ENCODE measurements around the gene CPTP. TPM values are rescaled to one million over a fixed set of nuclear protein-coding genes. Genes with fewer than 3 reads are reported as not detected.

Gene CPTP
- total RNA-seq, 1 donor from 2014 or later: 20.4 TPM

- Histone ChIP-seq H3K9me3 (no peaks in the 10 kb centered on the region), H3K27ac (no peak overlapping the region), H3K36me3 (peaks cover 28% of the 10 kb centered on the region), H3K27me3 (ENCODE audit: low read depth) (no peaks in the 10 kb centered on the region), H3K4me3 (no peak overlapping the region), H3K4me1 (peaks cover 37% of the 10 kb centered on the region)
- TF ChIP-seq, protein P1, sequence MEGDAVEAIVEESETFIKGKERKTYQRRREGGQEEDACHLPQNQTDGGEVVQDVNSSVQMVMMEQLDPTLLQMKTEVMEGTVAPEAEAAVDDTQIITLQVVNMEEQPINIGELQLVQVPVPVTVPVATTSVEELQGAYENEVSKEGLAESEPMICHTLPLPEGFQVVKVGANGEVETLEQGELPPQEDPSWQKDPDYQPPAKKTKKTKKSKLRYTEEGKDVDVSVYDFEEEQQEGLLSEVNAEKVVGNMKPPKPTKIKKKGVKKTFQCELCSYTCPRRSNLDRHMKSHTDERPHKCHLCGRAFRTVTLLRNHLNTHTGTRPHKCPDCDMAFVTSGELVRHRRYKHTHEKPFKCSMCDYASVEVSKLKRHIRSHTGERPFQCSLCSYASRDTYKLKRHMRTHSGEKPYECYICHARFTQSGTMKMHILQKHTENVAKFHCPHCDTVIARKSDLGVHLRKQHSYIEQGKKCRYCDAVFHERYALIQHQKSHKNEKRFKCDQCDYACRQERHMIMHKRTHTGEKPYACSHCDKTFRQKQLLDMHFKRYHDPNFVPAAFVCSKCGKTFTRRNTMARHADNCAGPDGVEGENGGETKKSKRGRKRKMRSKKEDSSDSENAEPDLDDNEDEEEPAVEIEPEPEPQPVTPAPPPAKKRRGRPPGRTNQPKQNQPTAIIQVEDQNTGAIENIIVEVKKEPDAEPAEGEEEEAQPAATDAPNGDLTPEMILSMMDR (IDR thresholded peaks at IDR 0.05): no peak
- no peak for ATAC-seq
- no peak for DNase-seq
- intact Hi-C loops (cut with DNase I): no loop called here
These were observed 3.7 kb downstream of the CPTP start for GRCh38 chr1:1328254-1328653.

- intact Hi-C loops (cut with DNase I): no loop called here
- no peak overlapping the region for H3K27ac ChIP-seq
- no peaks in the 10 kb centered on the region for H3K9me3 ChIP-seq
- H3K4me3 ChIP-seq: no peak overlapping the region
- no peak for DNase-seq
- no peaks in the 10 kb centered on the region for H3K27me3 ChIP-seq (ENCODE audit: low read depth)
- H3K36me3 ChIP-seq: peaks cover 28% of the 10 kb centered on the region
- ATAC-seq: no peak
- TF ChIP-seq, protein P1 (IDR thresholded peaks at IDR 0.05): no peak
- H3K4me1 ChIP-seq: peaks cover 34% of the 10 kb centered on the region
These were observed 5.0 kb downstream of the CPTP start for GRCh38 chr1:1329304-1330210.

GRCh38 chr1:1330366-1331067, 5.9 kb downstream of the CPTP start:
- Histone ChIP-seq H3K27me3 (ENCODE audit: low read depth) (no peaks in the 10 kb centered on the region), H3K36me3 (peaks cover 28% of the 10 kb centered on the region)

GRCh38 chr1:1331068-1331965, 6.7 kb downstream of the CPTP start, which contains the start of gene TAS1R3:
TAS1R3 (plus strand) TSS chr1:1331280; CDS start chr1:1331346, 66 bp downstream.
- ATAC-seq: peak; percentile 4 to 7

More at GRCh38 chr1:1330366-1331067, 5.9 kb downstream of the CPTP start:
- no peaks in the 10 kb centered on the region for H3K9me3 ChIP-seq
- TF ChIP-seq, protein P1 (IDR thresholded peaks at IDR 0.05): no peak
- ATAC-seq: no peak
- H3K4me3 ChIP-seq: no peak overlapping the region
- peak overlapping the region; percentile 31 for H3K27ac ChIP-seq
- H3K4me1 ChIP-seq: peaks cover 28% of the 10 kb centered on the region
- intact Hi-C loops (cut with DNase I): no loop called here
- no peak for DNase-seq

More at GRCh38 chr1:1331068-1331965, 6.7 kb downstream of the CPTP start, which contains the start of gene TAS1R3:
- no peaks in the 10 kb centered on the region for H3K27me3 ChIP-seq (ENCODE audit: low read depth)
- TF ChIP-seq, protein P1 (IDR thresholded peaks at IDR 0.05): no peak
- peaks cover 34% of the 10 kb centered on the region for H3K36me3 ChIP-seq
- DNase-seq: no peak
- H3K4me3 ChIP-seq: no peak within 1 kb of the TSS
- intact Hi-C loops (cut with DNase I): no loop called here
- peak within 1 kb of the TSS; percentile 31 for H3K27ac ChIP-seq
- peaks cover 20% of the 10 kb centered on the region for H3K4me1 ChIP-seq
- H3K9me3 ChIP-seq: no peaks in the 10 kb centered on the region

Measured in lower lobe of right lung (tissue), 2 donors.